Non-pigmented ciliary epithelial cell (primary cell): ENCODE data around the gene ARGLU1.

ENCODE experiments used
- DNase-seq: peaks from one replicate; pipeline ENCODE4 v3.0.0-alpha.2; 2010; ENCODE audit warnings: low read depth

ARGLU1 gene

DNA sequence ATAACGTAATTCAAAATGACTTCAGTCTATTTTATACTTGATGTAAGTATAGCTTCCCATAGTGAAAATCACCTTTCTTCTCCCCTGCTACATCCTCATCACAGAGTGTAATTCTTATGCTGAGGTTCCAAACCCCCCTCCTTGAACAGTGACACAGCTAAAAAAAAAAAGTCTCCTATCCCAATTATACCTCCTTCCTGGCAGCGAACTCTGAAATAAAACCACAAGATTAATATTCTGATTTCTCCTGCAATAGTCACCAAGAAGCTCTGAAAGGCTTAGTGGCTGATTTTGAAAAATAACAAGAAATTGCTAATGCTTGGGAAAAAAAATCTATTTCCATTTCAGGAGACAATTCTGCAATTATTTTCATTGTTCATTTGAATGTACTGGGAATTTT, 68.8 kb downstream of the ARGLU1 start:
- no peak for DNase-seq

DNA sequence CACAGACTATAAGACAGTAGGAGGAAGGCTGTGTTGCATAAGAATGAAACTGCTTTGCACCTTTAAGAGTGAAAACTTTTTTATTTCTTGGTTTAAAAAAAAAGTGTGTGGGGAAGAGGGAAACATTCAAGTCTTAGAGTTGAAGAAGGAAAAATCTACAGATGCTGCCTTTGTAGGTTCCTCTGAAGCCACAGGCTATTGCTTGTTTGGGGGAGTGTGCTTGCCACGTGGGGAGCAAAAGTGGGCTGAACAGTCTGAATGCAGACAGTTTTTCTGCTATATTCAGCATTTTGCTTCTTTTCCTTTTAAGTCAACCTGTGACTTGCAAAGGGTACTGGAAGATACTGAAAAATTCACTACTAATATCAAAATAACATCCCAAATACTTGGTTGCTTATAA, 69.4 kb downstream of the ARGLU1 start:
- no peak for DNase-seq

- DNase-seq: no peak
These were observed 69.8 kb downstream of the ARGLU1 start for GRCh38 chr13:106498158-106498557.

GRCh38 chr13:106497079-106497478, 70.9 kb downstream of the ARGLU1 start:
- no peak for DNase-seq

DNA sequence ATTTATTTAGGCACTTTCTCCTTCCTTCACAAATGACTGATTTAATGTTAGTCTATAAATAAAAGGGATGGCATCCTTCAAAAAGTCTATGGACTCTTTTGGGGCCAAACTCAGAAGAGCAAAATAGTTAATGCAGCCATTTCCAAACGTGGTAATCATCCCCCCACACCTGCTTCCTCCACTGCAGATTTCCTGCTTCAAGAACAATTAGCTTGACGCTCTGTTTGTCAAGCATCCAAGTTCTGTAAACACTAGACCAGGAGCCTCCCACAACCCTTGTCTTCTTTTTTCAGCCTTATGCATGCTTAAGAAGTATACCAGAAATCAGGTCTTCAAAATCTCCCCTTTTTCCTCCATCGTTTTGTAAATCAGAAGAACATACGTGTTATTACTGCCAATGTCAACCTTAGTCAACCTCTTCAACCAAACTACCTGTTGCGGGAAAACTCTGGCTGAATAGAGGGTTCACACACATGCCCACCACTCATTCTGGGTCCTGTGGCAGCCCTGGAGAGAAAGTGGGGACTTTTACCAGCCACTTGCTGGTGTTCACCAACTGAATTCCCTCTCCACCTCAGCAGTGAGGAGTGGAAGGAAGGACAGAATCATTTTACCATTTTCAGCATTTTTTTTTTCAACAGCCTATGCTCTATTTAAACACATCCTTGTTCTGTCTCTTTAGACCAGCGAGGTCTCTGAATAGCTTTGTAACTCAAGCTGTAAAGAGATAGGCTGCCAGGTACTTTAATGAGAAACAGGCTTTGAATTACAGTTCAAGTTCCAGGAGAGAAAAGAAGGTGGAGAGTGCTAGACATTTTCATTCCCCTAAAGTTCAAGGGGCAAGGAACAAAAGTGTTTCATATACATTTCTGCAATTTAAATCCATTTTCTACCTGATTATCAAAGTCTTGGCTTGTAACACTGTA, 71.6 kb downstream of the ARGLU1 start:
- DNase-seq: no peak

DNA sequence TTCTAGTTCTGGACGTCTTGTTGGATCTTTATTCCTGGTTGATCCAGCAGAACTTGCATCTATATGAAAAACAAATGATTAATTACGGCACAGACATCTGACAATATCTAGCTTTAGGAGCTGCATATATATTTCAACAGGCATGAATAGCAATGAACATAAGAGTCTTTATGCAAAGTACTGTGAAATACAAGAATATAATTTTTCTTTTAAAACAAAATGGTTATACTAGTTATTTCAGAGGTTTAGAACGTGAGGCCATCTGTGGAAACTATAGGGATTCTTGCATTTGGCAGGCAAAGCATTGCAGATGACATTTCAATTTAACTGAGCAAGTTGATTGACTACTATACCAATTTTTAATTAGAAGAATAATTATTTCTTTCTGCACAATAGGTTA, 73.0 kb downstream of the ARGLU1 start:
- DNase-seq: no peak

DNA sequence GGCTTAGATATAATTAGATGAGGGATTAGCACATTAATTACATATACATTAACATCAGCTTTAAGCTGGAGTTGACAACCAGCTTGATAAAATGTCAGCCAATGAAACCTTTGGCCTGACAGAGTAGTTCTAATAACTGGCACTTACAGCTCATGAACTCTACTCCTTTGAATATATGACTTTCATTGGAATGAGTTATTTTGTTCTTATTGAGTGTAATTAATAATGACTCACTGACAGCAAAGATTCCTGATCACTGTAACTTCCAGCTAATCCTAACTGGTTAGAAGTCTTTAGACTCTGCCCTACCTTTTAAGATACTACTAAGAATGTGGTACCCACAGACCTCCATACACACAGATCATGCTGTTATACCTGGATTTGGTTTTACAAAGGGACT, 73.4 kb downstream of the ARGLU1 start:
- no peak for DNase-seq

- DNase-seq: no peak
These were observed 74.3 kb downstream of the ARGLU1 start for GRCh38 chr13:106493533-106494220.

DNA sequence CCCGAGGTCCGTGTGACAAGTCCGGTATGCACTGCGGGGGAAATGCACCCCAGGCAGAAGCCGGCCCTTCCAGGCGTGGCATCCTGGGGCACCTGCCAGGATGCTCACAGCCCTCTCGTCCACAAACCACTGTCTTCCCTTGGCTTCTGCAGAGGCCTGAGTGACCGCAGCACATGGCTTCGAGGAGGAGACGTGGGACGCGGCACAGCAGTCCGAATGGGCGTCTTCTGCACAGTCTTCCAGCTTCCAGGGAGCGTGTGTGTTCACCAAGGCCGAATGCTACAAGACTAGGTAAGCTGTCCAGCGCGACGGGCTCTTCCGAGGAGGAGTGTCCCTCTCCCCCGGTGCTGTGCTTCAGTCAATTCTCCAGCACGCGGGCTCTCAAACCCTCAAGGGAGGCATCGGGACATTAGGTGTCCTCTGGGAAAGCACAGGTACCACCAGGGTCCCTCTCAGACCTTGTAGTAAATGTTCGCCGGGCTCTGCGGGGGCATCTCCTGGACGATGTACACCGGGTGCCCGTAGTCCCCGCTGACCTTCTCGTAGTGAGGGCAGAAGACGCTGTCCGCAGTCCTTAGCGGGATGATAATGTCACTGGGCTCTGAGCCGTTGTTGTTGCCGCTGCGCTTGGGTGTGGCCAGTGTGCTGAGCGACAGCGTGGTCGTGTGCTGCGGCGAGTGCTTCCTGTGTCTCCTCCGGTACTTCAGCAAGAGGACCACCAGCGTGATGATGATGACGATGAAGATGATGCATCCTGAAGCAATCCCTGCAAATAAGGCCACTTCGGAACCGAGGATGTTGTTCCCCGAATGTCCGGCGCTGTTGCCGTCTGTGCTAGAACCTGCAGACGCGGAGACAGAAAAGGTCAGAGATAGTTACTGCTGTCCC, 75.1 kb downstream of the ARGLU1 start:
- no peak for DNase-seq

GRCh38 chr13:106491928-106492587, 75.9 kb downstream of the ARGLU1 start:
- DNase-seq: no peak
